Measurements from ENCODE around the gene DHX36.

The DHX36 gene

DNA sequence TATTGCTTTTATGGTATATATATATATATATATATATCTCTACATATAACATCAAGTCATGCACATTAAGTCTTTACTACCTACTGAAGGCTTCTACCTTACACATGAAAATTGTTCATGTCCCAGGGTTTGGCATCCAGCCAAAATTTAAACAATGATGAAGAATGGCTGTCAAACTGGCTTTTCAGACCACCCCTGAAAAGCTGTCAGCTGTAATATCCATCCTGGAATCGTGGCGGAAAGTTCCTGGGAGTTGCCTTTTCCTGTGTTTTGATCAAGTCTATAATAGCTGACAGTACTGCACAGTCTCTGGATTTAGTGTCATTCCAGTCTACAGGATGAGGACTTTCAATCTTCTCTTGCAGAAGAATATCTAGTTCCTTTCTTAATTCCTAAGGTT is 48.3 kb downstream of the DHX36 start:
- no peak overlapping the region for H3K4me3 ChIP-seq (ENCODE audit: low read depth, low read length)
- no peak overlapping the region for H3K9ac ChIP-seq (ENCODE audit: low read depth, low read length)
- H3K9me3 ChIP-seq (ENCODE audit: control insufficient read depth, insufficient read depth, low read length): no peaks in the 10 kb centered on the region
- H3K4me1 ChIP-seq (ENCODE audit: control insufficient read depth, insufficient read depth, low read length): no peaks in the 10 kb centered on the region
- H3K27me3 ChIP-seq (ENCODE audit: control insufficient read depth, insufficient read depth, low read length): no peaks in the 10 kb centered on the region
- peaks cover 6% of the 10 kb centered on the region for H3K36me3 ChIP-seq (ENCODE audit: control insufficient read depth, insufficient read depth, low read length)

GRCh38 chr3:154275292-154275691 is 49.0 kb downstream of the DHX36 start:
- Histone ChIP-seq H3K9me3 (ENCODE audit: control insufficient read depth, insufficient read depth, low read length) (no peaks in the 10 kb centered on the region), H3K9ac (ENCODE audit: low read depth, low read length) (no peak overlapping the region), H3K27me3 (ENCODE audit: control insufficient read depth, insufficient read depth, low read length) (no peaks in the 10 kb centered on the region), H3K36me3 (ENCODE audit: control insufficient read depth, insufficient read depth, low read length) (peaks cover 7% of the 10 kb centered on the region), H3K4me1 (ENCODE audit: control insufficient read depth, insufficient read depth, low read length) (no peaks in the 10 kb centered on the region), H3K4me3 (ENCODE audit: low read depth, low read length) (no peak overlapping the region)

DNA sequence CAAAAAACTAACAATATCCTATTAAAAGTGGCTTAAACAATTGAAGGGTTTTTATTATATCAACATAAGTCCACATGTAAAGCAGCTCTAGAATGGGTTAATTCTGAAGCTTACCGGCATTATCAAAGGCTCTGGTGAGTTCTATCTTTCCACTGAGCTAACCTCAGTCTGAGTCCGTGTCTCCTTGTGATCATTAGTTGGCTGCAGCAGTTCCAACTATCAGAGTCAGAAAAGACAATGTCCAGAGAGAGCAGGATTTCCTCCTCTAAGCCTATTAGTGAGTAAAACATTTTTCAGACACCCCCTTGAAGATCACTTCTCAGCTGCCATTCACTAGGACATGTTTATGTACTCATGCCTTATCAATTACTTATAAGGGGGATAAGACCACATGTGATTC is 49.9 kb downstream of the DHX36 start:
- Histone ChIP-seq H3K9ac (ENCODE audit: low read depth, low read length) (no peak overlapping the region), H3K4me3 (ENCODE audit: low read depth, low read length) (no peak overlapping the region), H3K4me1 (ENCODE audit: control insufficient read depth, insufficient read depth, low read length) (no peaks in the 10 kb centered on the region), H3K36me3 (ENCODE audit: control insufficient read depth, insufficient read depth, low read length) (peaks cover 7% of the 10 kb centered on the region), H3K9me3 (ENCODE audit: control insufficient read depth, insufficient read depth, low read length) (no peaks in the 10 kb centered on the region), H3K27me3 (ENCODE audit: control insufficient read depth, insufficient read depth, low read length) (no peaks in the 10 kb centered on the region)

- Histone ChIP-seq H3K36me3 (ENCODE audit: control insufficient read depth, insufficient read depth, low read length) (peaks cover 7% of the 10 kb centered on the region), H3K4me1 (ENCODE audit: control insufficient read depth, insufficient read depth, low read length) (no peaks in the 10 kb centered on the region), H3K9me3 (ENCODE audit: control insufficient read depth, insufficient read depth, low read length) (no peaks in the 10 kb centered on the region), H3K4me3 (ENCODE audit: low read depth, low read length) (no peak overlapping the region), H3K27me3 (ENCODE audit: control insufficient read depth, insufficient read depth, low read length) (no peaks in the 10 kb centered on the region), H3K9ac (ENCODE audit: low read depth, low read length) (no peak overlapping the region)
These were observed 50.9 kb downstream of the DHX36 start for GRCh38 chr3:154273381-154273780.

GRCh38 chr3:154254527-154254926 is 69.8 kb downstream of the DHX36 start:
- Histone ChIP-seq H3K9ac (ENCODE audit: low read depth, low read length) (no peak overlapping the region), H3K9me3 (ENCODE audit: control insufficient read depth, insufficient read depth, low read length) (no peaks in the 10 kb centered on the region), H3K27me3 (ENCODE audit: control insufficient read depth, insufficient read depth, low read length) (no peaks in the 10 kb centered on the region), H3K4me1 (ENCODE audit: control insufficient read depth, insufficient read depth, low read length) (no peaks in the 10 kb centered on the region), H3K4me3 (ENCODE audit: low read depth, low read length) (no peak overlapping the region), H3K36me3 (ENCODE audit: control insufficient read depth, insufficient read depth, low read length) (no peaks in the 10 kb centered on the region)

- Histone ChIP-seq H3K36me3 (ENCODE audit: control insufficient read depth, insufficient read depth, low read length) (no peaks in the 10 kb centered on the region), H3K4me1 (ENCODE audit: control insufficient read depth, insufficient read depth, low read length) (no peaks in the 10 kb centered on the region), H3K4me3 (ENCODE audit: low read depth, low read length) (no peak overlapping the region), H3K27me3 (ENCODE audit: control insufficient read depth, insufficient read depth, low read length) (no peaks in the 10 kb centered on the region), H3K9ac (ENCODE audit: low read depth, low read length) (no peak overlapping the region), H3K9me3 (ENCODE audit: control insufficient read depth, insufficient read depth, low read length) (no peaks in the 10 kb centered on the region)
These were observed 71.3 kb downstream of the DHX36 start for GRCh38 chr3:154252759-154253638.

GRCh38 chr3:154251610-154252009 is 72.7 kb downstream of the DHX36 start:
- Histone ChIP-seq H3K36me3 (ENCODE audit: control insufficient read depth, insufficient read depth, low read length) (no peaks in the 10 kb centered on the region), H3K9ac (ENCODE audit: low read depth, low read length) (no peak overlapping the region), H3K9me3 (ENCODE audit: control insufficient read depth, insufficient read depth, low read length) (no peaks in the 10 kb centered on the region), H3K4me1 (ENCODE audit: control insufficient read depth, insufficient read depth, low read length) (no peaks in the 10 kb centered on the region), H3K4me3 (ENCODE audit: low read depth, low read length) (no peak overlapping the region), H3K27me3 (ENCODE audit: control insufficient read depth, insufficient read depth, low read length) (no peaks in the 10 kb centered on the region)

DNA sequence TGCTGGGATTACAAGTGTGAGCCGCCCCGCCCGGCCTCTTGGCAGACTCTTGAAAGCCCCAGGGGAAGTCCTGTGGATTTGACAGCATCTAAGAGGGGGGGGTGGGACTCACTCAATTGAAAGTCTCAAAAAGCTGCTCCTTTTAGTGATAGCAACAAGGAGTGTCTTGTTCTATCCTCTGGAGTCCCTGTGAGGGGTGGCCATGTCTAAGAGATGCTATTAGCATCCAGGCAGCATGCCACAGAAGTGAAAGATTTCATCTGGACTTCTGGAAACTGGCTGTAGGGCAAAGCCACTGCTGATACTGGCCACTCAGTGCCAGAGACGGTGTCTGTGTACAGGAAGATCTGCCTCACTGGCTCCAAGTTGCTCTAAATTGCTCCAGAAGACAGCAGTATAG is 74.0 kb downstream of the DHX36 start:
- Histone ChIP-seq H3K4me1 (ENCODE audit: control insufficient read depth, insufficient read depth, low read length) (no peaks in the 10 kb centered on the region), H3K4me3 (ENCODE audit: low read depth, low read length) (no peak overlapping the region), H3K9me3 (ENCODE audit: control insufficient read depth, insufficient read depth, low read length) (no peaks in the 10 kb centered on the region)

GRCh38 chr3:154247806-154248415 is 76.4 kb downstream of the DHX36 start:
- no peak overlapping the region for H3K9ac ChIP-seq (ENCODE audit: low read depth, low read length)
- no peak overlapping the region for H3K4me3 ChIP-seq (ENCODE audit: low read depth, low read length)
- H3K9me3 ChIP-seq (ENCODE audit: control insufficient read depth, insufficient read depth, low read length): no peaks in the 10 kb centered on the region
- H3K27me3 ChIP-seq (ENCODE audit: control insufficient read depth, insufficient read depth, low read length): no peaks in the 10 kb centered on the region
- no peaks in the 10 kb centered on the region for H3K36me3 ChIP-seq (ENCODE audit: control insufficient read depth, insufficient read depth, low read length)
- no peaks in the 10 kb centered on the region for H3K4me1 ChIP-seq (ENCODE audit: control insufficient read depth, insufficient read depth, low read length)

More for the DNA sequence above, 74.0 kb downstream of the DHX36 start:
- Histone ChIP-seq H3K9ac (ENCODE audit: low read depth, low read length) (no peak overlapping the region), H3K27me3 (ENCODE audit: control insufficient read depth, insufficient read depth, low read length) (no peaks in the 10 kb centered on the region), H3K36me3 (ENCODE audit: control insufficient read depth, insufficient read depth, low read length) (no peaks in the 10 kb centered on the region)

GRCh38 chr3:154244644-154245043 is 79.6 kb downstream of the DHX36 start:
- Histone ChIP-seq H3K4me3 (ENCODE audit: low read depth, low read length) (no peak overlapping the region), H3K27me3 (ENCODE audit: control insufficient read depth, insufficient read depth, low read length) (no peaks in the 10 kb centered on the region), H3K9ac (ENCODE audit: low read depth, low read length) (no peak overlapping the region), H3K9me3 (ENCODE audit: control insufficient read depth, insufficient read depth, low read length) (no peaks in the 10 kb centered on the region), H3K4me1 (ENCODE audit: control insufficient read depth, insufficient read depth, low read length) (peaks cover 5% of the 10 kb centered on the region), H3K36me3 (ENCODE audit: control insufficient read depth, insufficient read depth, low read length) (no peaks in the 10 kb centered on the region)

DNA sequence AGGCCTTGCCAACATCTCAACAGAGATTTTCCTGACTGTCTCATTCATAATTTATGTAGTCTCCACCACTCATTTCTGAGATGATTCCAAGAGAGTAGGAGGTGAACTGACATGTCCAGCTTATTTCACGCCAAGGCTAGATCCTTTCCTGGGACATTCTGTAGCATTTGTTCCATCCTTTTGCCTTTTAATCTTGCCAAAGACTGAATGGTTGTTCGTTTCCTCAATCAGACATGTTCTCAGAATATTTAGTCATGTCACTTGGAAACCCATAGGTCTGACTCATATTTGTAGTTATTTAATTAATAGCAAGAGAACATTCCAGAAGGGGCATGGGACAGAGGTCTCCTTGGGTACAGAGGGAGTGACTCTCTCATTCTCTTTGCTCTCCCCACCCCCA is 80.9 kb downstream of the DHX36 start:
- Histone ChIP-seq H3K4me3 (ENCODE audit: low read depth, low read length) (no peak overlapping the region), H3K36me3 (ENCODE audit: control insufficient read depth, insufficient read depth, low read length) (no peaks in the 10 kb centered on the region), H3K27me3 (ENCODE audit: control insufficient read depth, insufficient read depth, low read length) (no peaks in the 10 kb centered on the region), H3K9ac (ENCODE audit: low read depth, low read length) (no peak overlapping the region), H3K9me3 (ENCODE audit: control insufficient read depth, insufficient read depth, low read length) (no peaks in the 10 kb centered on the region), H3K4me1 (ENCODE audit: control insufficient read depth, insufficient read depth, low read length) (peaks cover 5% of the 10 kb centered on the region)

DNA sequence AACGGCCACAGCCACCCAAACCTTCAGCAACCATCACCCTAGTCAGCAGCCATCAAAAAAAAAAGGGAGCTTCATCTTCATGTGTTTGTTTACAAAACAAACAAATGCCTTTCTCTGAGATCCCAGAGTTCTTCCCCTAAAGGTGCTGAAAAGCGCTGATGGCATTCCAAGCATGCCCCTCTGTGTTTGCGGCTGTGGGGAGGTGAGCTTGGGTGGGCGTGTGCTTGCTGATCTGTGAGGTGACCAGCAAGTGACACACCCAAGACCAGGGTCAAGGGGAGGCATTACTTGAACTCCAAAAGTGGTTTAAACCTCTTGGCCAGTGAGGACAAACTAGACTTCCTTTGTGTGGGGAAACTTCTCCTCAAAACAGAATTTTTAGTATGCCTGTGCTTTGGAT is 81.5 kb downstream of the DHX36 start:
- Histone ChIP-seq H3K9me3 (ENCODE audit: control insufficient read depth, insufficient read depth, low read length) (no peaks in the 10 kb centered on the region), H3K27me3 (ENCODE audit: control insufficient read depth, insufficient read depth, low read length) (no peaks in the 10 kb centered on the region), H3K36me3 (ENCODE audit: control insufficient read depth, insufficient read depth, low read length) (no peaks in the 10 kb centered on the region), H3K4me1 (ENCODE audit: control insufficient read depth, insufficient read depth, low read length) (peaks cover 5% of the 10 kb centered on the region), H3K4me3 (ENCODE audit: low read depth, low read length) (no peak overlapping the region), H3K9ac (ENCODE audit: low read depth, low read length) (no peak overlapping the region)

Data from iPS-15b (cell line).